GM12892 (cell line): ENCODE measurements around the gene SET.

Experiments used
- POLR2A ChIP-seq: IDR thresholded peaks from 2 replicates; pipeline ENCODE4 v1.6.1; 2011; ENCODE audit warnings: low read depth, low read length, control low read depth
- POLR2AphosphoS5 ChIP-seq: IDR thresholded peaks from 2 replicates; pipeline ENCODE4 v1.6.1; 2011; ENCODE audit warnings: low read depth, low read length, control low read depth
- TAF1 ChIP-seq: IDR thresholded peaks from 2 replicates; pipeline ENCODE4 v1.6.1; 2011; ENCODE audit warnings: low read depth, mild to moderate bottlenecking, control low read depth, low read length, borderline replicate concordance

DNA sequence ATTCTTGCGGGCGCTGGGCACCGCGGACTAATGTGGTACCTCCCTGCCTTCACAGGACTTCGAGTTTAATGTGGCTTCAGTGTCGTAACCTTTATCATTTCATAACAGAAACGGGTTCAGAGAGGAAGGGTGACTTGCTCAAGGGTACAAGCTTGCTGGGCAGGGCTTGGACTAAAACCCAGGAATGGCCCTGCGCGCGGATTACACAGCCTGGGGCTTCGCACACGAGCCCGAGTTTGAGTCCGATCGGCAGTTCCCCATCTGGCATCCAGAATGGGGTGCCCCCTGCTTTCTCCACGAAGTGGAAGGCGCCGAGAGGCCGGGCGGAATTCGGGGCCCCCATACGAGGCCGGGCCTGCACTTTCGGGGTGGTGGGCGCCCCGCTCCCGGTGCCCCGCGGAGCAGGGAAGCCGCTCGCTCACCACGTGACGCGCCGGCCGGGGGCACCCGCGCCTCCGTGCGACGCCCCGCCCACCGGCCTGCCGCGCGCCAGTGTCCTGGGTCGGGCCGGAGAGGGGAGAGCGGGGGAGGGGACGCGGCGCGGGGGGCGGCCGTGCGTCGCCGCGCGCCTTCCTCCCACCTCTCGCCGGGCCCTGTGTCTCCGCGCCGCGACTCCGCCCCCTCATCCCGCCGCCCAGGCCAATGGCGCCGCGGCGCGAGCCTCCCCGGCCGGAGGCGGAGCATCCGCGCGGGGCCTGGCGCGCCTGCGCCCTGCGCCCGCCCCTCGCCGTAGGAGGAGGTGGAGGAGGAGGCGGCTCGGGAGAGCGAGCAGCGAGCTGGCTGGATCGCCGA, at the start of gene SET:
- TF ChIP-seq POLR2AphosphoS5 (peak; percentile 63), POLR2A (peak; percentile 66; the same call in 1 of the 2 replicates), TAF1 (peak; percentile 60; the same call in 1 of the 2 replicates)
